ENCODE data around the gene MAGEA2.
"Not testable (repeated sequence)": the region's sequence is repeated elsewhere in the genome, so short reads cannot be mapped to it uniquely, and the experiment has no call there.

MAGEA2 gene, protein sequence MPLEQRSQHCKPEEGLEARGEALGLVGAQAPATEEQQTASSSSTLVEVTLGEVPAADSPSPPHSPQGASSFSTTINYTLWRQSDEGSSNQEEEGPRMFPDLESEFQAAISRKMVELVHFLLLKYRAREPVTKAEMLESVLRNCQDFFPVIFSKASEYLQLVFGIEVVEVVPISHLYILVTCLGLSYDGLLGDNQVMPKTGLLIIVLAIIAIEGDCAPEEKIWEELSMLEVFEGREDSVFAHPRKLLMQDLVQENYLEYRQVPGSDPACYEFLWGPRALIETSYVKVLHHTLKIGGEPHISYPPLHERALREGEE

DNA sequence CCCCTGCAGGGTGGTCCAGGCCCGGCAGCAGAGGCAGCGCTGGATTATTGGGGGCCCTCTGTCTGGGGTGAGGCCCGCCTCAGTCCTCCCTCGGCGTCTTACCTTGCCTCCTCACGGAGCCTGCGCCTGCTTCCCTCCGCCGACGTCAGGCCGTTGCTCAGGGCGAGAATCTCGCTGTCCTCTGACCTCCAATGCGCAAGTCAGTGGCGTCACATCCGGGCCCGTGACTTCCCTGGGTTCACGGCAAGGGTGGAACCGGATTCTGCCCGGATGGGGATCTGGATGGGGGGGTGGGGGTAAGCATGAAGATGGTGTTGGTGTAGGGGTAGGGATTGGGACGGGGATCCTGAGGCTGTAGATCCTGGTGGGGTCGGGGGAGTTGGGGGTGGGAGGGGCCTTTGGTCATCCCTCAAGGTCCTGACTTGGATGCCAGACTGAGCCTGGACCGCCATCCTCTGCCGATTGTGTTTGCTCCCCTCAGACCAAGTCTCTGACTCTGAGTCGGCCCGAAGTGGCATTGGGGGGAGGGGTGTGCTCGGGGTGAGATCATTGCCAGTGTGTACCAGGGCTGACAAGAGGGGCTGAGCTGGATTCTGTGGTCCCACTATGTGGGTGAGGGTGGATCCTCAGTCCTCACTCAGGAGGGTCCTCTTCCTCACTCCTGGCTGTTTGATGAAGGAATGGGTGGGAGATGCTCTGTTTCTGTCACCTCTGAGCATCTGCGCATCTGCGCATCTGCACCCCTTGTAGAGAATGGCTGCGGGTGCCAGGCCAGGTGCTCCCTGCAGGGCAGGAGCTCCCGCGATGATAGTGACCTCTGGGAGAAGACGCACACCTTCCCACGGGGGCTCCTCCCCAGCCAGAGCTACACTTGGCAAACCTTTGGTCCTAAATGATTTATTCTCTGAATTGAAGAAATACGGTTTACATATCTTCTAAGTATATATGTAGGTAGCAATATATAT is at the start of gene MAGEA2:
TSS of gene MAGEA2 (minus strand) at position 157 of the 965 bp plus-strand sequence. CDS start 2,479 bp downstream, outside the sequence.
- not testable (repeated sequence) for H3K9me3 ChIP-seq (ENCODE audit: insufficient read depth, low read length); H3K27ac ChIP-seq (ENCODE audit: low read depth, low read length); H3F3A ChIP-seq (ENCODE audit: insufficient read depth)

DNA sequence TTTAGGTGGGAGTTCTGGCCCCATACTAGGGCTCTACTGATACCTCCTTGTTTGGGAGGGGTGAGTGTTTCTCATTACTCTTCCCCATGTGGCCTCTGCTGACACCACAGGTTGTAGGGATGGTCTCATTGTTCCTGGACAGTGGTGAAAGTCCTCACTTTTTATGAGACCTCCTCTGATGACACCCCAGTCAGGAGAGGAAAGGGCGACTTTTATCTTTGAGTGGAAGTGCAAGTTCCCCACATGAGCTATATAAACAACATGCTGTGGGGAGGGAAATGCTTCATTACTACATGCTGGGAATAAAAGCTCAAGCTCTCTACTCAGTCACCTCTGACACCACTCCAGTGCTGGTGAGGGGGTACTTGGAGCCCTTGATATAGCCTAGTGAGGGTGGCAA is 45.3 kb upstream of the MAGEA2 start:
- TF ChIP-seq, protein P1, sequence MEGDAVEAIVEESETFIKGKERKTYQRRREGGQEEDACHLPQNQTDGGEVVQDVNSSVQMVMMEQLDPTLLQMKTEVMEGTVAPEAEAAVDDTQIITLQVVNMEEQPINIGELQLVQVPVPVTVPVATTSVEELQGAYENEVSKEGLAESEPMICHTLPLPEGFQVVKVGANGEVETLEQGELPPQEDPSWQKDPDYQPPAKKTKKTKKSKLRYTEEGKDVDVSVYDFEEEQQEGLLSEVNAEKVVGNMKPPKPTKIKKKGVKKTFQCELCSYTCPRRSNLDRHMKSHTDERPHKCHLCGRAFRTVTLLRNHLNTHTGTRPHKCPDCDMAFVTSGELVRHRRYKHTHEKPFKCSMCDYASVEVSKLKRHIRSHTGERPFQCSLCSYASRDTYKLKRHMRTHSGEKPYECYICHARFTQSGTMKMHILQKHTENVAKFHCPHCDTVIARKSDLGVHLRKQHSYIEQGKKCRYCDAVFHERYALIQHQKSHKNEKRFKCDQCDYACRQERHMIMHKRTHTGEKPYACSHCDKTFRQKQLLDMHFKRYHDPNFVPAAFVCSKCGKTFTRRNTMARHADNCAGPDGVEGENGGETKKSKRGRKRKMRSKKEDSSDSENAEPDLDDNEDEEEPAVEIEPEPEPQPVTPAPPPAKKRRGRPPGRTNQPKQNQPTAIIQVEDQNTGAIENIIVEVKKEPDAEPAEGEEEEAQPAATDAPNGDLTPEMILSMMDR (IDR thresholded peaks at IDR 0.05; ENCODE audit: insufficient read depth, low read length, poor library complexity, severe bottlenecking) = no peak
- no peak for TF ChIP-seq EZH2phosphoT487 (conservative IDR thresholded peaks at IDR 0.05; ENCODE audit: low read length)
- H3K27ac ChIP-seq (ENCODE audit: low read depth, low read length) = no peak overlapping the region
- H3K79me2 ChIP-seq (ENCODE audit: insufficient read depth, low read length) = no peaks in the 10 kb centered on the region
- H2AFZ ChIP-seq (ENCODE audit: low read depth, low read length, severe bottlenecking) = no peak overlapping the region
- no peaks in the 10 kb centered on the region for H4K20me1 ChIP-seq (ENCODE audit: low read depth, low read length)
- H3K36me3 ChIP-seq (ENCODE audit: low read length) = no peaks in the 10 kb centered on the region
- H3F3A ChIP-seq (ENCODE audit: insufficient read depth) = no peaks in the 10 kb centered on the region
- no peaks in the 10 kb centered on the region for H3K27me3 ChIP-seq (ENCODE audit: low read length)
- no peak overlapping the region for H3K9ac ChIP-seq (ENCODE audit: low read length)
- H3K4me3 ChIP-seq (ENCODE audit: insufficient read depth, low read length, poor library complexity, severe bottlenecking) = no peak overlapping the region
- no peaks in the 10 kb centered on the region for H3K9me2 ChIP-seq (replicated peaks; ENCODE audit: insufficient read depth, low read length)
- no peak overlapping the region for H3K4me2 ChIP-seq (ENCODE audit: low read depth, low read length, poor library complexity, severe bottlenecking)
- H3K9me3 ChIP-seq (ENCODE audit: insufficient read depth, low read length) = no peaks in the 10 kb centered on the region

More for the DNA sequence above, at the start of gene MAGEA2:
- not testable (repeated sequence) for H3K4me3 ChIP-seq (ENCODE audit: insufficient read depth, low read length, poor library complexity, severe bottlenecking); H3K36me3 ChIP-seq (ENCODE audit: low read length); H2AFZ ChIP-seq (ENCODE audit: low read depth, low read length, severe bottlenecking); H3K79me2 ChIP-seq (ENCODE audit: insufficient read depth, low read length); H3K9ac ChIP-seq (ENCODE audit: low read length); H3K9me2 ChIP-seq (replicated peaks; ENCODE audit: insufficient read depth, low read length); H3K4me2 ChIP-seq (ENCODE audit: low read depth, low read length, poor library complexity, severe bottlenecking); H3K27me3 ChIP-seq (ENCODE audit: low read length); H4K20me1 ChIP-seq (ENCODE audit: low read depth, low read length)

DNA sequence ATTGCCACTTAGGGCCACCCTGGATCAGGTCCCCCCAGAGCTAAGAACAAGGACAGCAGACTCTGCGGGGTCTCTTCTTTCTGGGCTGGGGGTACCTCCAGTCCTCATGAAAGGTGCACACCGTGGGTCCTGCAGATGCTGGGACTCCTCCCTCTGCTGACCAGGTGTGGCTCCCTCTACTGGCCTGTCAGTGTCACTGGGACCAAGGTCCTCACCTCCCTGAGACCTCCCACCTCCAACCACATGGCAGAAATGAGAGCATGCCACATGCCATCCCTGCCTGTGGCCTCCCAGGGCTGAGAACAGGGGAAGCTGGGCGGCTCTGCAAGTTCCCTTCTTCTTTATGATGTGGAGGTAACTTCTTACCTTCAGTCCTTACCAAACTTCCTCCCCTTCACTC is 33.4 kb upstream of the MAGEA2 start:
- H3K9me3 ChIP-seq (ENCODE audit: insufficient read depth, low read length); H4K20me1 ChIP-seq (ENCODE audit: low read depth, low read length); H2AFZ ChIP-seq (ENCODE audit: low read depth, low read length, severe bottlenecking); H3K27me3 ChIP-seq (ENCODE audit: low read length); H3K79me2 ChIP-seq (ENCODE audit: insufficient read depth, low read length); H3K4me2 ChIP-seq (ENCODE audit: low read depth, low read length, poor library complexity, severe bottlenecking); H3F3A ChIP-seq (ENCODE audit: insufficient read depth); H3K9ac ChIP-seq (ENCODE audit: low read length); H3K9me2 ChIP-seq (replicated peaks; ENCODE audit: insufficient read depth, low read length); H3K36me3 ChIP-seq (ENCODE audit: low read length); H3K27ac ChIP-seq (ENCODE audit: low read depth, low read length); H3K4me3 ChIP-seq (ENCODE audit: insufficient read depth, low read length, poor library complexity, severe bottlenecking): not testable (repeated sequence)

GRCh38 chrX:152769549-152770289 is 16.1 kb upstream of the MAGEA2 start, which contains the start of gene MAGEA6:
Gene MAGEA6, minus strand, starts transcription at chrX:152769689. Its CDS starts 2,039 bp downstream, at chrX:152767650.
- not testable (repeated sequence) for H4K20me1 ChIP-seq (ENCODE audit: low read depth, low read length); H3K36me3 ChIP-seq (ENCODE audit: low read length); H3K79me2 ChIP-seq (ENCODE audit: insufficient read depth, low read length); H2AFZ ChIP-seq (ENCODE audit: low read depth, low read length, severe bottlenecking); H3K9ac ChIP-seq (ENCODE audit: low read length); H3K4me3 ChIP-seq (ENCODE audit: insufficient read depth, low read length, poor library complexity, severe bottlenecking); H3F3A ChIP-seq (ENCODE audit: insufficient read depth); H3K4me2 ChIP-seq (ENCODE audit: low read depth, low read length, poor library complexity, severe bottlenecking); H3K9me3 ChIP-seq (ENCODE audit: insufficient read depth, low read length); H3K27ac ChIP-seq (ENCODE audit: low read depth, low read length); H3K27me3 ChIP-seq (ENCODE audit: low read length); H3K9me2 ChIP-seq (replicated peaks; ENCODE audit: insufficient read depth, low read length)

DNA sequence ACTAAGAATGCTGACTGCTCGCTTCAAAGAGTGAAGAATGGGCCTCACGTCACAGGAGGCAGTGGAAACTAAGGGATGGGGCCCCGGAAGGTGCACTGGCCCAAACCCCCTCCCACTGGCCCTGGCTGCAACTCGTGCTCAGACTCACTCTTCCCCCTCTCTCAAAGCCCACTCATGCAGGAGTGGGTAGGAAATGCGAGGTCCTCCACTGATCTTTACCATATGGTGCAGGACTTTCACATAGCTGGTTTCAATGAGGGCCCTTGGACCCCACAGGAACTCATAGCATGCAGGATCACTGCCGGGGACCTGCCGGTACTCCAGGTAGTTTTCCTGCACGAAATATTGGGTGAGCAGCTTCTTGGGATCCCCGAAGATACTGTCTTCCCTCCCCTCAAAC is 12.9 kb upstream of the MAGEA2 start:
- not testable (repeated sequence) for H2AFZ ChIP-seq (ENCODE audit: low read depth, low read length, severe bottlenecking); H3K27me3 ChIP-seq (ENCODE audit: low read length); H3K79me2 ChIP-seq (ENCODE audit: insufficient read depth, low read length); H3K27ac ChIP-seq (ENCODE audit: low read depth, low read length); H3K9me3 ChIP-seq (ENCODE audit: insufficient read depth, low read length); H3F3A ChIP-seq (ENCODE audit: insufficient read depth); H3K4me2 ChIP-seq (ENCODE audit: low read depth, low read length, poor library complexity, severe bottlenecking); H3K36me3 ChIP-seq (ENCODE audit: low read length); H3K9me2 ChIP-seq (replicated peaks; ENCODE audit: insufficient read depth, low read length); H4K20me1 ChIP-seq (ENCODE audit: low read depth, low read length); H3K9ac ChIP-seq (ENCODE audit: low read length); H3K4me3 ChIP-seq (ENCODE audit: insufficient read depth, low read length, poor library complexity, severe bottlenecking)

DNA sequence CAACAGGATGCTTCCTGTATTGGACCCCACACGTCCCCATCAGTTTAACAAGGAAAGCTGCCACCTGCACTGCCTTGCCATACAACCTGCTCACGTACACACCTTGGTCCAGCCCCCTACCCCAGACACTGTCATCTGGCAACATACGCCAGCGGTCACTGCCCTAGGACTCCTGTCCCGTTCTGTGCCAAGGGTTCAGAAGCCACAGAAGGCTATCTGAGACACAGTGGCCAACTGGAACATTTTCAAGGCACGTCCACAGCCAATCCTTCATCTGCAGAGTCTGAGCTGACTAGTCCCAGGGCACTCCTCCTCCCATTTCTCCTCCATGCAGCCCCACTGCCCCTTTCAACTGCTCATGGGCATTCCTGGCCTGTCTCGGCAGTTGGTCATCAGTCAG is 7.9 kb upstream of the MAGEA2 start:
- H4K20me1 ChIP-seq (ENCODE audit: low read depth, low read length); H3K9ac ChIP-seq (ENCODE audit: low read length); H3K9me3 ChIP-seq (ENCODE audit: insufficient read depth, low read length); H3K36me3 ChIP-seq (ENCODE audit: low read length); H2AFZ ChIP-seq (ENCODE audit: low read depth, low read length, severe bottlenecking); H3K4me3 ChIP-seq (ENCODE audit: insufficient read depth, low read length, poor library complexity, severe bottlenecking); H3K27ac ChIP-seq (ENCODE audit: low read depth, low read length); H3K4me2 ChIP-seq (ENCODE audit: low read depth, low read length, poor library complexity, severe bottlenecking); H3K9me2 ChIP-seq (replicated peaks; ENCODE audit: insufficient read depth, low read length); H3F3A ChIP-seq (ENCODE audit: insufficient read depth); H3K79me2 ChIP-seq (ENCODE audit: insufficient read depth, low read length); H3K27me3 ChIP-seq (ENCODE audit: low read length): not testable (repeated sequence)
